Heart right ventricle (tissue), 16 donors: ENCODE results near the gene RBM5. TPM values are rescaled to one million over a fixed set of nuclear protein-coding genes. Genes with fewer than 3 reads are reported as not detected.
A peak's percentile ranks its signal among the peaks of the same experiment; 100 is the strongest.

Source experiments
- ATAC-seq, 8 donors: fragments of 200-7000 bp; cut with Tn5 transposase; one replicate each; pipeline ENCODE4 v1.9.1; 2020; ENCODE audit warnings: mild to moderate bottlenecking in 8 of 8, moderate library complexity in 8 of 8, moderate number of reproducible peaks in 1 of 8
- DNase-seq, 2 donors: peaks; one replicate each; pipeline ENCODE4 v3.0.0-alpha.2; 2020
- H3K27ac ChIP-seq, 10 donors: fragments of 200-600 bp; sonication (generic) in 2 of 10; one replicate each; pipeline versions ENCODE4 v1.5.0 to v1.8.0; 2020 to 2022; ENCODE audit warnings: mild to moderate bottlenecking in 3 of 10
- H3K27me3 ChIP-seq, 7 donors: fragments of 200-600 bp; one replicate each; pipeline ENCODE4 v1.8.0; 2021 to 2022; ENCODE audit warnings: mild to moderate bottlenecking in 2 of 7
- H3K36me3 ChIP-seq, 9 donors: fragments of 200-600 bp; sonication (generic) in 1 of 9; one replicate each; pipeline versions ENCODE4 v1.5.0 to v1.8.0; 2020 to 2022; ENCODE audit warnings: mild to moderate bottlenecking in 2 of 9
- H3K4me1 ChIP-seq, 9 donors: fragments of 200-600 bp; sonication (generic) in 1 of 9; one replicate each; pipeline versions ENCODE4 v1.5.0 to v1.8.0; 2020 to 2022; ENCODE audit warnings: mild to moderate bottlenecking in 4 of 9
- H3K4me3 ChIP-seq, 10 donors: fragments of 200-600 bp; sonication (generic) in 2 of 10; one replicate each; pipeline versions ENCODE4 v1.5.0 to v1.8.0; 2020 to 2022; ENCODE audit warnings: mild to moderate bottlenecking in 7 of 10, moderate library complexity in 2 of 10
- H3K9me3 ChIP-seq, 11 donors: fragments of 200-600 bp in 10 of 11; sonication (generic) in 2 of 11; one replicate each; pipeline versions ENCODE4 v1.5.0 to v1.8.0; 2013 to 2022; ENCODE audit warnings: mild to moderate bottlenecking in 2 of 11, control low read depth in 1 of 11, moderate library complexity in 1 of 11
- CTCF ChIP-seq, 9 donors: fragments of 200-600 bp; sonication (generic) in 2 of 9; IDR thresholded peaks; one replicate each; pipeline versions ENCODE4 v1.5.0 to v1.8.0; 2021 to 2022; ENCODE audit warnings: antibody characterized with exemption in 9 of 9, mild to moderate bottlenecking in 5 of 9, moderate library complexity in 1 of 9
- WGBS, 2 donors: extraction: QIAGEN DNeasy Blood & Tissue Kit; methylation state at CpG; one replicate each; pipeline ENCODE4 v1.1.7; 2013; ENCODE audit warnings: inconsistent platforms in 1 of 2; 5-methylcytosine and 5-hydroxymethylcytosine counted together
- intact Hi-C, 10 donors: fragments of 100-400 bp; cut with DNase I; formaldehyde crosslinking; loops; one replicate each; pipeline versions ENCODE4 v1.11.1 to v1.14.2; 2022
- polyA plus RNA-seq, 2 donors: library from polyadenylated mRNA; stranded (reverse); fragments of 200-250 nt; gene quantifications; one replicate each; pipeline ENCODE4 v1.2.3, GENCODE V29; 2013
- total RNA-seq, 10 donors: library from RNA; stranded (reverse); fragmentation: NEBNext Ultra II Directional in 3 of 10; extraction: Animal tissue kit (Norgen Biotek cat#: 25700) in 3 of 10; gene quantifications; one replicate each; pipeline versions ENCODE4 v1.2.1 to v1.2.4, GENCODE V29; 2021 to 2023
- donor health status: Arrhythmogenic right ventricular cardiomyopathy.
- donor health status: ischemic (EF 13 %, LVEDD 7.1; RV severe dilation, severe dysfunction).
- donor health status: healthy with polysubstance abuse.
- donor health status: DM: no; HTN: yes; CAD: no.
- donor health status: DM: no; HTN: no; CAD: no.
- donor health status: ischemic (EF 25% LVEDD 6.9; RV normal size, moderate dysfunction).
- donor health status: ischemic (EF 25% LVEDD 5.7; RV mildly dilated, moderate dysfunction).
- donor health status: healthy.
- donor health status: DM: yes; HTN: yes; CAD: no.
- donor health status: Ischemic cardiomyopathy.
- donor health status: ischemic (EF 35%, LVEDD 5.7; RV mildly dilated, moderate dysfunction).
- donor health status: nonischemic (EF 11% LVEDD 7.7; RV severe dilation, severe dysfunction).
- donor health status: DM: yes; HTN: yes; CAD: no.
- donor health status: PGD.
- donor health status: ischemic (EF 29% LVEDD 5.4; RV normal size, mild dysfunction).
- donor health status: nonischemic (EF 23%, LVEDD 6.1; RV moderate dilation, normal function).

RBM5 gene
- total and polyA plus RNA-seq, 12 donors = 30.2 to 86.3 (median 56.8) TPM

GRCh38 chr3:50155491-50155878 lies 66.8 kb downstream of the RBM5 start:
- ATAC-seq (no peak), DNase-seq (no peak)
- Histone ChIP-seq H3K9me3 (no peaks in the 10 kb centered on the region), H3K4me3 (peak overlapping the region; percentile 19 to 67 (median 60)), H3K27ac (peak overlapping the region; percentile 68 to 91 (median 84)), H3K4me1 (peaks cover 5 to 51% (median 32%) of the 10 kb centered on the region in 9 donors), H3K27me3 (peaks cover 0 to 41% (median 0%) of the 10 kb centered on the region in 7 donors), H3K36me3 (no peaks in the 10 kb centered on the region)
- intact Hi-C loops = loop anchor here in 3 of 10 donors (1.0 to 2.0 kb wide), 3 partner anchors 33 to 35 kb away; no protein-coding TSS in a partner anchor
- no peak for TF ChIP-seq CTCF (IDR thresholded peaks at IDR 0.05)
- WGBS, 2 donors = 3 to 4% methylated on average over 33 to 37 of the region's 37 CpGs

- Histone ChIP-seq H3K9me3 (no peaks in the 10 kb centered on the region), H3K36me3 (no peaks in the 10 kb centered on the region), H3K4me1 (peaks cover 7 to 55% (median 32%) of the 10 kb centered on the region in 9 donors), H3K27ac (peak overlapping the region; percentile 68 to 91 (median 84)), H3K4me3 (peak overlapping the region; percentile 19 to 67 (median 60)), H3K27me3 (peaks cover 0 to 41% (median 0%) of the 10 kb centered on the region in 7 donors)
- intact Hi-C loops = loop anchor here in 3 of 10 donors (1.0 to 2.0 kb wide), 3 partner anchors 33 to 35 kb away; no protein-coding TSS in a partner anchor
- WGBS, 2 donors = 38 to 40% methylated on average over 13 of the region's 13 CpGs
- no peak for DNase-seq
- no peak for ATAC-seq
- TF ChIP-seq CTCF (IDR thresholded peaks at IDR 0.05) = no peak
Observed at GRCh38 chr3:50155891-50156290, 67.2 kb downstream of the RBM5 start.

GRCh38 chr3:50156549-50157493 lies 68.1 kb downstream of the RBM5 start:
- TF ChIP-seq CTCF (IDR thresholded peaks at IDR 0.05) = no peak
- Histone ChIP-seq H3K27me3 (peaks cover 0 to 41% (median 0%) of the 10 kb centered on the region in 7 donors), H3K36me3 (no peaks in the 10 kb centered on the region), H3K9me3 (no peaks in the 10 kb centered on the region), H3K27ac (peak overlapping the region; percentile 68 to 91 (median 84)), H3K4me3 (peak overlapping the region; percentile 6 to 67 (median 60)), H3K4me1 (peaks cover 14 to 64% (median 32%) of the 10 kb centered on the region in 9 donors)
- ATAC-seq (peak in 2 of 8 donors; percentile 3 to 14), DNase-seq (no peak)
- 47 to 58% methylated on average over 18 to 20 of the region's 20 CpGs for WGBS, 2 donors
- intact Hi-C loops = loop anchor here in 1 of 10 donors (1.0 kb wide), 1 partner anchor 15 kb away; no protein-coding TSS in a partner anchor

- intact Hi-C loops = loop anchor here in 1 of 10 donors (1.0 kb wide), 1 partner anchor 14 kb away; no protein-coding TSS in a partner anchor
- WGBS, 2 donors = 73 to 85% methylated on average over 12 of the region's 12 CpGs
- peaks cover 19 to 76% (median 41%) of the 10 kb centered on the region in 9 donors for H3K4me1 ChIP-seq
Observed at GRCh38 chr3:50157827-50158529, 69.3 kb downstream of the RBM5 start.

More at GRCh38 chr3:50157827-50158529, 69.3 kb downstream of the RBM5 start:
- H3K27ac ChIP-seq = peak overlapping the region; percentile 16 to 91 (median 84)
- ATAC-seq (no peak), DNase-seq (no peak)
- H3K27me3 ChIP-seq = peaks cover 0 to 41% (median 0%) of the 10 kb centered on the region in 7 donors
- peak overlapping the region in 2 of 10 donors; percentile 55 to 62 for H3K4me3 ChIP-seq
- no peaks in the 10 kb centered on the region for H3K36me3 ChIP-seq
- no peaks in the 10 kb centered on the region for H3K9me3 ChIP-seq
- no peak for TF ChIP-seq CTCF (IDR thresholded peaks at IDR 0.05)
